Fibroblast of lung (primary cell): Measurements from ENCODE around the gene IFIT2.

Experiments
- CTCF ChIP-seq, 2 donors: IDR thresholded peaks in 1 of 2; conservative IDR thresholded peaks in 1 of 2; 1 replicate in 1 of 2; 2 replicates in 1 of 2; pipeline ENCODE4 v1.5.1; 2011 to 2012; ENCODE audit warnings: low read length in 2 of 2, control low read depth in 1 of 2, inconsistent platforms in 1 of 2, low read depth in 1 of 2, mild to moderate bottlenecking in 1 of 2
- EZH2 ChIP-seq: IDR thresholded peaks from 2 replicates; pipeline ENCODE4 v1.5.1; 2012; ENCODE audit warnings: low read length, control low read depth, mild to moderate bottlenecking; ENCODE audit errors: missing control alignments

GRCh38 chr10:89310056-89310893 is 8.4 kb downstream of the IFIT2 start:
- TF ChIP-seq CTCF (conservative IDR thresholded peaks at IDR 0.05 in 1 of 2, IDR thresholded peaks at IDR 0.05 in 1 of 2; ENCODE audit: low read depth in 1 of 2, low read length in 2 of 2) (no peak), EZH2 (no peak)
